HEK293T (cell line): ENCODE measurements around the gene XRN2.

ENCODE experiments used
- ELF4 ChIP-seq: fragments of 450-650 bp; IDR thresholded peaks from 2 replicates; pipeline ENCODE4 v1.6.1; 2017; ENCODE audit warnings: antibody characterized with exemption
- NFRKB ChIP-seq: fragments of 450-650 bp; IDR thresholded peaks from 2 replicates; pipeline ENCODE4 v1.6.1; 2016; ENCODE audit warnings: mild to moderate bottlenecking, moderate library complexity
- SP1 ChIP-seq: fragments of 450-650 bp; IDR thresholded peaks from 2 replicates; pipeline ENCODE4 v1.6.1; 2017
- SUZ12 ChIP-seq: fragments of 450-650 bp; IDR thresholded peaks from 2 replicates; pipeline ENCODE4 v1.6.1; 2016; ENCODE audit warnings: mild to moderate bottlenecking

DNA sequence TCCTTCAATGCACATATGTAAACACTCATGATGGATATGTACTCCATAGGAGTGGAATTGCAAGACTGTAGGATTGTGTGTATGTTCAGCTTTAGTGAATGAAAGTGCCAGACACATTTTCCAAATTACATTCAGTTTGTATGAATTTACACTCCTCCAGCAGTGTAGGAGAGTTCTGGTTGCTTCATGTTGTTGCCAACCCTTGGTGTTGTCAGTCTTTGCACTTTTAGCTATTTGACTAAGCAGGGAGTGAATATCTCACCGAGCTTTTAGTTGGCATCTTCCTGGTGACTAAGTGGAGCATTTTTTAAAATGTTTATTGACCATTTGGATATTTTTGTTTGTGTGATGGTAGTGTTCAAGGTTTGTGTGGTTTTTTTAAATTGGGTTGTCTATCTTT is 70.3 kb downstream of the XRN2 start:
- no peak for TF ChIP-seq ELF4
- no peak for TF ChIP-seq SP1
- TF ChIP-seq SUZ12 = no peak
- TF ChIP-seq NFRKB = no peak
